Measurements from ENCODE around the gene TBL1X.
A peak's percentile ranks its signal among the peaks of the same experiment; 100 is the strongest.

The TBL1X gene

GRCh38 chrX:9642270-9642995, 177.6 kb downstream of the TBL1X start:
- no peak for DNase-seq

DNA sequence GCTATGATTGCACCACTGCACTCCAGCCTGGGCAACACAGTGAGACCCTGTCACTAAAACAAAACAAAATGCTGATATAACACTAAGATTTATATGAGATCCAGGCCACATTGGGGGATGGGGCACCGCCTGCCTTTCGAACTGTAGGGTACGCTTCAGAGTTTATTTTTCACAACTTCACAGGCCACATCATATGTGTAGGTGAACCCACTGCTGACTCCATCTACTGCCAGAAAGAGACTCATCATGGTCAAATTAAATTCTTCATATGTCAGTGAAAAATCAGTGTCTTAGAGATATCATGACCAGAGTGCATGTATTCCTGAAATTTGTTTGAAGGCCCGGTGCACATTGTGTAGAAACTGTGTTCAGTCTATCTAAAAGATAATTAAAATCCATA, 178.9 kb downstream of the TBL1X start:
- DNase-seq = no peak

GRCh38 chrX:9644335-9644734, 179.5 kb downstream of the TBL1X start:
- peak; percentile 62 for DNase-seq

GRCh38 chrX:9646471-9647224, 181.8 kb downstream of the TBL1X start:
- DNase-seq = no peak

DNA sequence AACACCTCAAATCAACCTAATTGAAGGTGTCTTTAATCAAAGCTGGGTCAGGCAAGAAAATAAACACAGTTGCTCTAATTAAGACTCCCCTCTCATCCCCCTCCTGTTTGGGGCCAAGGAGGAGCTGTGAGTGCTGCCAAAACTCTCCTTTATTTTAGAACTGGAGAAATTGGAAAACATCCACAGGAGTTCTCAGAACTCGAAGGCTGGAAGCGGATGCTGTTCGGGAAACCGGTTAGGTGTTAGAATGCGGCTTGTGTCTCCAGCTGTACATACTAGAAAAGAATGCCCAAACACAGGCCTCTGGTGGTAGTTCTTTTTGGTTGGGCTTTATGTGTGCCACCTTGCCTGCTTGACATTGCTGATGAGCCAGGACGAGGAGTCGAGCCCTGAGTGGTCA, 182.6 kb downstream of the TBL1X start:
- no peak for DNase-seq

DNA sequence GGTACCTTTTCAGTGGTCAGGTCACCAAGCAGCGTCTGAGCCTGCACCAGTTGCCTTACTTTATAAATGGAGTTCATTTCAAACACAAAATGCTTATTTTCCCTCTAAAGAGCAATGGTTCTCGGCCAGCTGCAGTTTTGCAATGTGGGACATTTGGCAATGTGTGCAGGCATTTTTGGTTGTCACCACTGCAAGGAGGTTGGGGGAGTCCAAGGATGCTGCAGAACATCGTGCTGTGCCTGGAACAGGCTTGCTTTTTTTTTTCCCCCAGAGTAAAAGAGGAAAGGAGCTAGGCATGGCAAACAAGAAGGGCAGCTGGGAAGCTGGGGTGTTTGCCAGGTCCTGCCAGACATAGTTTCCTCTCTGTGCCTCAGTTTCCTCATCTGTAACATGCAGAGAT, 185.2 kb downstream of the TBL1X start:
- no peak for DNase-seq

- DNase-seq = no peak
Measured at GRCh38 chrX:9651737-9652136, 186.9 kb downstream of the TBL1X start.

DNA sequence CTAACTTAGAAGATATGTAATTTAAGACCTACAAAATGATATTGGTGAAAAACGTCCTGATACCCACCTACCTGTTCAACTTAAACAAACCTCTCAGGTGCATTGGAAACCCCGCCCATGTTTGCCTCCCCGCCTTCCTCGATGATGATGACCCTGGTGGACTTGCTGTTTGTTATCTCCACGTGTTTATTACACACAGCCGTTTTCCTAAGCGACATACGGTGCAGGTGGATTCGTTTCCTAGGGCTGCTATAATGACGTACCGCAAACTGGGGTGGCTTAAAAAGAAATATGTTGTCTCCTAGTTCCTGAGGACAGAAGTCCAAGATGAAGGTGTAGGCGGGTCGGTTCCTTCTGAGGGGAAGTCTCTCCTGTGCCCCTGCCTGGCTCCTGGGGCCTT, 190.1 kb downstream of the TBL1X start:
- DNase-seq = no peak

DNA sequence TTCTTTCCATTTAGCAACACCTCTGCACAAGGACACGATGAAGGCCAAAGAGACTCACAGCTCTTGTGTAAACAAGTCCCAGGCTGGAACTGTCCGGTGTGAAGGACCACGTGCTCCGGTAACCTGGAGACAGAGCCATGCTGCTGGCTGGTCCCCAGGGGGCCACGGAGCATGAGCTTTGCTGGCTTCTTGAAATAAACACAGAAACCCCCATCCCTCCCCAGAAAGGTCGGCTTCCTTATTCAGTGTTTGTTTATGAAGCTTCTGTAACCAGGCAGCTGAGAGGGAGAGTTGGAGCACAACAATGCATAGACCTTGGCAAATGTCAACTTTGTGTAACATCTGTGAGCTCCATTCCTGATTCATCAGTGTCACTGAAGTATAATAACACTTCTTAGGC, 191.4 kb downstream of the TBL1X start:
- no peak for DNase-seq

DNA sequence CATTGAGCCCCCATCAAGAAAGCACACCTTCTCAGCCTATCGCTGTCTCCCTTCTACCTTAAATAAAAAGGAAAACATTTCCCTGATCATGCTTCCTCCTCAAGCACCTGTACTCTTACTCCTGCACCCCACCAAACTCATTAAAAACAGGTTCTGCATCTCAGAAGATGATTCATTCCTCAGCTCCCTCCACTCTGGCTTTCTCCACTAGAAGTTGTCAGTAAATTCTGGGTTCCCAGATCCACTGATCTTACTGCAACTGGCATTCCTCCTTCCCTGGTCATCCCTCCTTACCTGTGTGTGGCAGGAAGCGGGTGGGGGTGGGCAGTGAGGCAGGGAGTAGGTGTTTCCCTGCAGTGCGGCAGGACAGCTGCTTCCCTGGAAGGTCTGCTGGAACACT, 192.0 kb downstream of the TBL1X start:
- DNase-seq = no peak

DNA sequence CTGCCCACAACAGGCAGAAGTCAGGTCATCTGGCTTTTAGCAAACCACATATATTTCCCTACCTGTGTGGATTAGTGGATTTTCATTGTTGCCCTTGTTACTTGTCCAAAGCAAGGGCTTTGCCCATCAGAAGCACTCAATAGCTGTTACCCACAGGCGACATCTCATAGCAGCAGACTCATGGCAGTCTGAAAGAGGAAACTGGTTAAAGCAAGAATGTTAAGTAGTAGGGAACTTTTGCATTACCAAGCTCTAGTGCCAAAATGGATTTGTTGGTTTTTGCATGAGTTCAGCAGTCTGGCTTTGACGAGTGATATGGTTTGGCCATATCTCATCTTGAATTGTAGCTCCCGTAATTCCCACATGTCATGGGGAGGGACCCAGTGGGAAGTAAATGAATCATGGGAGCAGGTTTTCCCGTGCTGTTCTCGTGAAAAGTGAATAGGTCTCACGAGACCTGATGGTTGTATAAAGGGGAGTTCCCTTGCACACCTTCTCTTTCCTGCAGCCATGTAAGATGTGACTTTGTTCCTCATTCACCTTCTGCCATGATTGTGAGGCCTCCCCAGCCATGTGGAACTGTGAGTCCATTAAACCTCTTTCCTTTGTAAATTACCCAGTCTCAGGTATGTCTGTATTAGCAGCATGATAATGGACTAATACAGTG, 192.9 kb downstream of the TBL1X start:
- DNase-seq = no peak

- DNase-seq = no peak
Measured at GRCh38 chrX:9658409-9658808, 193.6 kb downstream of the TBL1X start.

DNA sequence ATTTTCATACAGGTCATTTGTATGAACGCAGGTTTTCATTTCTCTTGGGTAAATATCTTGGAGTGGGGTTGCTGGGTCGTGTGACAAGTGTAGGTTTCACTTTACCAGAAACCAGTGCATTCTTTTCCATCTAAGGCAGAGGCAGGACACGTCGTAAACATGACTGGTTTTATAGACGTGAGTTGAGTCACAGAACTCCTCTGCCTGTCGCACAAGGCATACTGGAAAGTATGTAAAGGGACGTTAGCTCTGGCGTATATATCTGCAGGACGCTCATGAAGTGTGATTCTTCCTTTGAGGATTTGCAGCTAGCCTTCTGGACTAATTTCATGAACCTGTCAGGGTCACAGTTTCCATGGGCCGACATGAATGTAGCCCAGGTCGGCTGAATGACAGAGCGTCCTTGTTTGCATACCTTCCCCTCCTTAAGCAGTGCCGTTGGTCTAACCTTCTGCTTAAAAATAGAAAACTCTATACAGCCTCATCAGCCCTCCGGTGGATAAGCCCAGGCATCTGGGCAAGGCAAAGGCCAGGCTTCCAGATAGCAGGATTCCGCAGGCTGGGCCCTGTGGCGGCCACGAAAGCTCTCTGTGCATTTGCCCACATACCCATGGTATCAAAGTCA, 194.8 kb downstream of the TBL1X start:
- DNase-seq = no peak

- DNase-seq = no peak
Measured at GRCh38 chrX:9662148-9662547, 197.3 kb downstream of the TBL1X start.

- no peak for DNase-seq
Measured at GRCh38 chrX:9663216-9663615, 198.4 kb downstream of the TBL1X start.

DNA sequence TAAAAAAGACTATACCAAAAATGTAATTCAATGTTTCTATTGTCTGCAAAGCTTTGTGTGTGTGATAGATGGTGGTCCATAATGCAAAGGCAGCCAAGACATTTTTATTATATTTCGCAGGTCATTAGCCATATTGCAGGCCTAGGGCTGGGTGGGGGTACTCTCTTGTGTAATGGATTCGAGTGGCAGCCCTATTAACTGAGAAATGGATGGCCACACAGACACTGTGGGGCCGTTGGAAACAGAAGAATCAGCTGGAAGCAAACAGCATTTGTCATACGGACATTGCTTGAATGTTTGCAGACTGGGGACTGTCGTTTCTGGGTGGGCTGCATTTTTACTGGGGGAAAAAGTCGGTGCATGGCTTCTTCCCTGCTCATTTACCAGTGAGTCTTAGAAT, 199.4 kb downstream of the TBL1X start:
- no peak for DNase-seq

GRCh38 chrX:9665113-9665512, 200.3 kb downstream of the TBL1X start:
- DNase-seq = no peak

DNA sequence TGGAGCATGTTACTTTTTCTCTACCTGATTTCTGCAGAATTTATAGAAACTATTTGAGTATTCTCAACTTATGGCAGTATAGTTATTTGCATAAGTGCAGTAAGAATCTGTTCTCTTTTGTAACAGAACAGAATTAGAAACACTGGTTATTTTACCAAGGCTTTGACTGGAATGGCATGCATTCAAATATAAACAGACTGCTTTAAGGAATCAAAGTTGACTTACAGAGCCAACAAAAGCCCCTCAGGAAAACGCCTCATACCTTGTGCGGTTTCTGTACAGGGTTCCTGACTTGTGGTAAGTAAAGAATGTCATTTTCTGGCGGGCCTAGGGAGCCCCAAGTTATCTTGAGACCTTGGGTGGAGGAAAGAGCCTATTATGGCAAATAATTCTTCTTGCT, 203.7 kb downstream of the TBL1X start:
- DNase-seq = no peak

- no peak for DNase-seq
Measured at GRCh38 chrX:9670136-9670814, 205.4 kb downstream of the TBL1X start.

DNA sequence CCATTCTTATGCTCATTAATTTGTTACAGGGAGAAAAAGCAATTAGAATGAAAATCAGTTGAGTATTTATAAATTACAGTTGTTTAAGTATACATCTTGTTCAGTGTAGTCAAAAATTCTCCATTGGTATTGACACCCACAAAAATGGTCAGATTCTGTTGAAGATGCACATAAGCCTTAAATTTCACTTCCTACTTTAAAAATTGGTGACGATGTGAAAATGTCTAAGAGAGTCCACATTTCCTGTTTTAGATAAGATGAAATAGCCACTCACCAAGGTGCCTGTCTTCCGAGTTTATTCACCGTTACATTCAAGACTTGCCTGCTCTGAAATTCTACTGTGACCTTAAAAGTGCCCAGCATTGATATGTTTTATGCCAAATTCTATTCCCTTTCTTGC, 207.1 kb downstream of the TBL1X start:
- DNase-seq = no peak

- DNase-seq = no peak
Measured at GRCh38 chrX:9676306-9676705, 211.4 kb downstream of the TBL1X start.

DNA sequence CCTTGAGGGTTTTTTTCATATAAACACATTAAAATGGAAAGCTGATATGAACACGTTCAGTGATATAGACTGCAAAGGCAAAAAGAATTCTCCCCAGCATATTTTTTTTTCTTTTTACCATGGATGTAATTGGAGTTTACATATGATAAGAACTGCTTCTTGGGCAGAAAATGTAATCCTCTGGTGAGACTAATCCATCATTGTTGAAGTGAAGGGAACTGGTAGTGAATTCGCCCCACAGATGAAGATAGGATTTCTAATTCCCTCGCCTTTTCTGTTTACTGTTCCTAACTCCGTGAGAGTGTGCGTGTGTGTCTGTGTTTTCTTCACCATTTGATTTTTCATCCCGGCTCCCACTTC, 211.9 kb downstream of the TBL1X start:
- DNase-seq = no peak

GRCh38 chrX:9677098-9677739, 212.4 kb downstream of the TBL1X start:
- no peak for DNase-seq

All from NCI-H1092 (cell line).